ENCODE data around the gene TTC8.

DNA sequence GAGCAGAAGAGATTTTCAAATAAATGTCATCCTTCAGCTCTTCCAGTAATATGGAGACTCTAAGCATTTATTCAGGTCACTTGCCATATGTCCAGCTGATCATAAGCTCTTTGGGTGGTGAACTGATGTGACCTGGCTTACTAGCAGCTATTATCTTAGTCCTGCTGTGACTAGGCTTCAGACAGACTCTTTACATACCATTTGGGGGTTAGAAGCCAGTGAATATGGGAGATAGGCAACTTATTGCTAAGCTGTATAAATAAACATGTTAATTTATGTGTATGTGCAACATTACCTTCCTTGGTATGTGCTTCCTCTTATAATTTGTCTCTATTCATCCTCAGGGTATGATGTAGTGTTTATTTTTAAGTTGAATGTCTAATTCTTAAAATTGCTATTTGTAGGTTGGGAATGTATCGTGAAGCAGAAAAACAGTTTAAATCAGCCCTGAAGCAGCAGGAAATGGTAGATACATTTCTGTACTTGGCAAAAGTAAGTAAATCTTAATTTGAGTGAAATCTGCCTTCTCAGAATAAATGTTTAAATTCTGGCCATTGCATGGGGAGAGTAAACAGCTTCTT is 32.4 kb downstream of the TTC8 start:
- no peak for TF ChIP-seq EP300 (IDR thresholded peaks at IDR 0.05)
- TF ChIP-seq, protein P1, sequence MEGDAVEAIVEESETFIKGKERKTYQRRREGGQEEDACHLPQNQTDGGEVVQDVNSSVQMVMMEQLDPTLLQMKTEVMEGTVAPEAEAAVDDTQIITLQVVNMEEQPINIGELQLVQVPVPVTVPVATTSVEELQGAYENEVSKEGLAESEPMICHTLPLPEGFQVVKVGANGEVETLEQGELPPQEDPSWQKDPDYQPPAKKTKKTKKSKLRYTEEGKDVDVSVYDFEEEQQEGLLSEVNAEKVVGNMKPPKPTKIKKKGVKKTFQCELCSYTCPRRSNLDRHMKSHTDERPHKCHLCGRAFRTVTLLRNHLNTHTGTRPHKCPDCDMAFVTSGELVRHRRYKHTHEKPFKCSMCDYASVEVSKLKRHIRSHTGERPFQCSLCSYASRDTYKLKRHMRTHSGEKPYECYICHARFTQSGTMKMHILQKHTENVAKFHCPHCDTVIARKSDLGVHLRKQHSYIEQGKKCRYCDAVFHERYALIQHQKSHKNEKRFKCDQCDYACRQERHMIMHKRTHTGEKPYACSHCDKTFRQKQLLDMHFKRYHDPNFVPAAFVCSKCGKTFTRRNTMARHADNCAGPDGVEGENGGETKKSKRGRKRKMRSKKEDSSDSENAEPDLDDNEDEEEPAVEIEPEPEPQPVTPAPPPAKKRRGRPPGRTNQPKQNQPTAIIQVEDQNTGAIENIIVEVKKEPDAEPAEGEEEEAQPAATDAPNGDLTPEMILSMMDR (IDR thresholded peaks at IDR 0.05) = no peak
